WERI-Rb-1 (cell line): ENCODE data around the gene RHBDF2.
A peak's percentile ranks its signal among the peaks of the same experiment; 100 is the strongest.
"Not testable (repeated sequence)": the region's sequence is repeated elsewhere in the genome, so short reads cannot be mapped to it uniquely, and the experiment has no call there.

Experiments
- DNase-seq: peaks from one replicate; pipeline ENCODE4 v3.0.0-alpha.2; 2020
- H3K27ac ChIP-seq: fragments of 250-450 bp; sonication (Bioruptor Pico); 2 replicates; pipeline ENCODE4 v1.5.1; 2020; ENCODE audit warnings: mild to moderate bottlenecking, moderate library complexity
- H3K27me3 ChIP-seq: fragments of 250-450 bp; sonication (Bioruptor Pico); 2 replicates; pipeline ENCODE4 v1.5.1; 2021; ENCODE audit warnings: mild to moderate bottlenecking, low read depth, moderate library complexity; ENCODE audit not compliant: insufficient read depth, severe bottlenecking
- H3K36me3 ChIP-seq: fragments of 250-450 bp; sonication (Bioruptor Pico); 2 replicates; pipeline ENCODE4 v1.5.1; 2020; ENCODE audit warnings: mild to moderate bottlenecking, moderate library complexity
- H3K4me3 ChIP-seq: 2 replicates; pipeline ENCODE4 v1.5.1; 2011; ENCODE audit warnings: low read depth, mild to moderate bottlenecking, control low read depth, low read length
- H3K9me3 ChIP-seq: fragments of 250-450 bp; sonication (Bioruptor Pico); 2 replicates; pipeline ENCODE4 v1.5.1; 2021; ENCODE audit warnings: mild to moderate bottlenecking, moderate library complexity; ENCODE audit not compliant: severe bottlenecking
- CTCF ChIP-seq: IDR thresholded peaks from 2 replicates; pipeline ENCODE4 v1.5.1; 2011; ENCODE audit warnings: low read depth, mild to moderate bottlenecking, control low read depth, inconsistent platforms, low read length

The RHBDF2 gene

GRCh38 chr17:76521262-76521661 lies 20.0 kb upstream of the RHBDF2 start:
- no peaks in the 10 kb centered on the region for H3K9me3 ChIP-seq
- DNase-seq = no peak
- TF ChIP-seq CTCF = no peak

GRCh38 chr17:76519048-76519966 lies 18.1 kb upstream of the RHBDF2 start:
- no peak overlapping the region for H3K4me3 ChIP-seq
- DNase-seq = peak; percentile 59
- no peak for TF ChIP-seq CTCF
- H3K36me3 ChIP-seq = no peaks in the 10 kb centered on the region
- H3K9me3 ChIP-seq = no peaks in the 10 kb centered on the region
- no peaks in the 10 kb centered on the region for H3K27me3 ChIP-seq
- no peak overlapping the region for H3K27ac ChIP-seq

More at GRCh38 chr17:76521262-76521661, 20.0 kb upstream of the RHBDF2 start:
- H3K27ac ChIP-seq = no peak overlapping the region
- H3K4me3 ChIP-seq = no peak overlapping the region
- H3K36me3 ChIP-seq = no peaks in the 10 kb centered on the region
- no peaks in the 10 kb centered on the region for H3K27me3 ChIP-seq

- Histone ChIP-seq H3K27ac (no peak overlapping the region), H3K9me3 (no peaks in the 10 kb centered on the region), H3K27me3 (no peaks in the 10 kb centered on the region), H3K4me3 (no peak overlapping the region), H3K36me3 (no peaks in the 10 kb centered on the region)
- DNase-seq = no peak
- no peak for TF ChIP-seq CTCF
Measured at GRCh38 chr17:76517638-76518038, 16.4 kb upstream of the RHBDF2 start.

GRCh38 chr17:76515274-76515949 lies 14.2 kb upstream of the RHBDF2 start:
- Histone ChIP-seq H3K27me3 (no peaks in the 10 kb centered on the region), H3K36me3 (no peaks in the 10 kb centered on the region), H3K4me3 (no peak overlapping the region), H3K9me3 (no peaks in the 10 kb centered on the region), H3K27ac (no peak overlapping the region)
- no peak for DNase-seq
- TF ChIP-seq CTCF = no peak

GRCh38 chr17:76514355-76514754 lies 13.1 kb upstream of the RHBDF2 start:
- H3K27ac ChIP-seq = not testable (repeated sequence)

GRCh38 chr17:76513306-76513692 lies 12.1 kb upstream of the RHBDF2 start:
- Histone ChIP-seq H3K36me3 (no peaks in the 10 kb centered on the region), H3K9me3 (no peaks in the 10 kb centered on the region), H3K27me3 (no peaks in the 10 kb centered on the region), H3K4me3 (no peak overlapping the region), H3K27ac (no peak overlapping the region)
- no peak for TF ChIP-seq CTCF
- DNase-seq = no peak

More at GRCh38 chr17:76514355-76514754, 13.1 kb upstream of the RHBDF2 start:
- DNase-seq, H3K9me3 ChIP-seq, H3K27me3 ChIP-seq, H3K4me3 ChIP-seq, H3K36me3 ChIP-seq: not testable (repeated sequence)
